ENCODE data around the gene SOWAHA. TPM values are rescaled to one million over a fixed set of nuclear protein-coding genes. Genes with fewer than 3 reads are reported as not detected.

SOWAHA gene
- polyA plus RNA-seq (2012; ENCODE audit: missing spikeins) = 0.32 TPM

DNA sequence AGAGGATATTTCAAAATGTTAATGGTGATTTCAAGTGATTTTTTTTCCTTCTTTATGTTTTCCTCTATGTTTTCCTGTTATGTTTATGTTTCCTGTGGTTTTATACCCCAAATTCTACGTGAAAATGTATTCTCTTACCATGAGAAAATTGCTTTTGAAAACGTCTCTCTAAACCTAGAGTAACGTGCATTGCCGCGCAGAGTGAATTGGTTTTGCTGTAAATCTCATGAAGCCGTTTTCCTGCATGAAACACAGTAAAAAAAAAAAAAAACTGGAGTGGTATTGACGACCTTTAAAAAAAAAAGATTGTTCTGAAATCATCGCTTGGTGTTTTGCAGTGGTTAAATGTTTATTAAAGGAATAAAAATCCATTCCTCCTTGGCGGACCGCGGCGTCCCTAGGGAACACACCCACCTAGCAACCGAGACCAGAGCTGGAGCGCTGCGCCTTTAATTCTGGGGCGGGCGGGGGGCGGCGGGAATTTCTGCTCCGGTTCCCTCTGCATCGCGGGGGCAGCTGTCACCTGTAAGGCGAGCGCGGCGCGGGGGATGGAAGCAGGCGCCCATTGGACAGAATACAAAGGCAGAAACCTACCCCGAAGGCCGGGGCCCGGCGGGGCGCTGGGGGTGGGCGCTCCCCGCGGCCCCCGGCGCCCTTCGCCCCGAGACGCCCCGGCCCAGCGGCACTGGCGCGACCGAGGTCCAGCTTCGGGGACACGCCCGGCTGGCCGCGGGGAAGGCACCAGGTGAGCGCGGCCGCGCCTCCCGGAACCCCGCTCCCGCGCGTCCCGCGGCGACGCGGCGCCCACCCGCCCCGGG is at the start of gene SOWAHA:
Gene SOWAHA (plus strand): TSS at position 522 of the 818 bp plus-strand sequence. CDS start 320 bp downstream, outside the sequence.
- DNase-seq (ENCODE audit: insufficient read length) (no peak), FAIRE-seq (no peak)
- TF ChIP-seq TAF1 (IDR thresholded peaks at IDR 0.05; ENCODE audit: borderline replicate concordance, low read depth, low read length) (no peak), POLR2AphosphoS5 (IDR thresholded peaks at IDR 0.05; ENCODE audit: low read depth, low read length) (no peak), POLR2A (IDR thresholded peaks at IDR 0.05; ENCODE audit: low read depth, low read length) (no peak)

DNA sequence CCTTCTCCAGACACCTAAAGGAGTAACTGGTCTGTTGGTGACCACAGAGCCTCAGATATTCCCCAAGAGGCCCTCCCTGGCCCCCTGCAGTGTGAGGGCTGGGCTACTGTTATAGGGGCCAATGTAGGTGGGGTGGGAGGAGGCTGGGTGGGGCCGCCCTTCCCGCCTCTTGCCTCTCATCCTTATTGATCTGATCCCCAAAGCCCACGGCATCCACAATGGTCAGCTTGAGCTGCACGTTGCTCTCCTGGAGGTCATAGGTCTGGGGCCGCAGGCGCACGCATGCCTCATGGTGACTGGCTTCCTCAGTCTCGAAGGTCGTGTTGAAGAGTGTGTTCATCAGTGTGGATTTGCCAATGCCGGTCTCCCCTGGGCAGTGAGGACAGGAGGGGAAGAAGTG is 49.1 kb upstream of the SOWAHA start:
- TF ChIP-seq POLR2A (IDR thresholded peaks at IDR 0.05; ENCODE audit: low read depth, low read length) (no peak), POLR2AphosphoS5 (IDR thresholded peaks at IDR 0.05; ENCODE audit: low read depth, low read length) (no peak), TAF1 (IDR thresholded peaks at IDR 0.05; ENCODE audit: borderline replicate concordance, low read depth, low read length) (no peak)
- DNase-seq (ENCODE audit: insufficient read length) (no peak), FAIRE-seq (no peak)

DNA sequence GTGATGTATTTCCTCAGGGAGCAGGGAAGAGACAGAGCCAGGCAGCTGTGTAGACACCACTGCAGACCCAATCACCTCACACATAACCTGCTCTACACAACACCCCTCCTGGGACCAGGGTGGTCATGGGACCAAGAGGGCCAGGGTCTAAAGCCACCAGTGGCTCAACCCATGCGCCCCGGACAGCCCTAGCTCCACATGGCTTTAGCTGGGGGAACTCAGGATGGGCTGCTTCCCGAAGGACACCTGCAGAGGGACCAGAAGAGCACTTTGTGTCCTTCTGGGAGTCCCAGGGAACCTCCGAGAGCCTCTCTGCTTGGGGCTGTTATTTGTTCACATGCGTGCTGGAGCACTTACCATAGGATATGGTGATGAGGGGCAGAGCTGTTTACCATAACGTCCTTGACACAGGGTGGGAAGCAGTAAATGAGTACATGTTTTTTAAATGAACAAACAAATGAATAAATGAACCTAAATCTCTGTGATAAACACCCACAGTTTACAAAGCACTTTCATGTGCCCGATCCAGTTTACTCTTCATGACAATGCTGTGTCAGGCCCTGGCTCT is 48.3 kb upstream of the SOWAHA start:
- FAIRE-seq (no peak), DNase-seq (ENCODE audit: insufficient read length) (no peak)
- no peak for TF ChIP-seq POLR2A (IDR thresholded peaks at IDR 0.05; ENCODE audit: low read depth, low read length)
- TF ChIP-seq TAF1 (IDR thresholded peaks at IDR 0.05; ENCODE audit: borderline replicate concordance, low read depth, low read length) = no peak
- TF ChIP-seq POLR2AphosphoS5 (IDR thresholded peaks at IDR 0.05; ENCODE audit: low read depth, low read length) = no peak

DNA sequence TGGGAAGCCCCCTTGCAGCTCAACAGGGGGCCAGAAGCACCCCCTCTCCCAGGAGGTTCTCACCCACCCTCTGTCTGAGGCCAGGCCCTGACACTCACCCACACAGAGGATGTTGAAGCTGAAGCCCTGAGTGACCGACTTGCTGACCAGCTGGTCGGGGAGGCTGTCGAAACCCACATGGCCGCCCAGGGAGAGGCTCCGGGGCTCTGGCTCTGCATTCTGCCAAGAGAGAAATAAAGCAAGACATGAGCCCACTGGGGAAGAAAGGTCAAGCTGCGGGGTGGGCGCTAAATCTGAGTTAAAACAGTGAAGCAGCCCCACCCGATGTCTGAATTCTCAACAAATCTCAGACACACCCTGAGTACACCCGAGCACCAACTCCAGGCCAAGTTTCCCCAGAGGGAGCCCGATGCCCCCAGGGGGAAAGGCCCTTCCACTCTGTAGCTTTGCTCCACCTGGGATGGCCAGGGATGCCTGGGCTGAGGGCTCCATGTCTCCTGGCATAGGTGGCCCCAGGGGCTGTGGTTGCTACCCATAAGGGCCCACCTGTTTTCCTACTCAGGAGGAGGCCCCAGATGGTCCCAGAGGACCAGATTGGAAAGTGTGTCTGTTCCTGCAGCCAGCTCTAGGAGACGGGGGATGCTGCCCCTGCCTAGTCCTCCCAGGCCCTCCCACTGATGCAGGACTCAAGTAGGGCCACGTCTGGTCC is 47.6 kb upstream of the SOWAHA start:
- TF ChIP-seq POLR2AphosphoS5 (IDR thresholded peaks at IDR 0.05; ENCODE audit: low read depth, low read length) = no peak
- TF ChIP-seq POLR2A (IDR thresholded peaks at IDR 0.05; ENCODE audit: low read depth, low read length) = no peak
- no peak for TF ChIP-seq TAF1 (IDR thresholded peaks at IDR 0.05; ENCODE audit: borderline replicate concordance, low read depth, low read length)
- FAIRE-seq = no peak
- DNase-seq (ENCODE audit: insufficient read length) = no peak

DNA sequence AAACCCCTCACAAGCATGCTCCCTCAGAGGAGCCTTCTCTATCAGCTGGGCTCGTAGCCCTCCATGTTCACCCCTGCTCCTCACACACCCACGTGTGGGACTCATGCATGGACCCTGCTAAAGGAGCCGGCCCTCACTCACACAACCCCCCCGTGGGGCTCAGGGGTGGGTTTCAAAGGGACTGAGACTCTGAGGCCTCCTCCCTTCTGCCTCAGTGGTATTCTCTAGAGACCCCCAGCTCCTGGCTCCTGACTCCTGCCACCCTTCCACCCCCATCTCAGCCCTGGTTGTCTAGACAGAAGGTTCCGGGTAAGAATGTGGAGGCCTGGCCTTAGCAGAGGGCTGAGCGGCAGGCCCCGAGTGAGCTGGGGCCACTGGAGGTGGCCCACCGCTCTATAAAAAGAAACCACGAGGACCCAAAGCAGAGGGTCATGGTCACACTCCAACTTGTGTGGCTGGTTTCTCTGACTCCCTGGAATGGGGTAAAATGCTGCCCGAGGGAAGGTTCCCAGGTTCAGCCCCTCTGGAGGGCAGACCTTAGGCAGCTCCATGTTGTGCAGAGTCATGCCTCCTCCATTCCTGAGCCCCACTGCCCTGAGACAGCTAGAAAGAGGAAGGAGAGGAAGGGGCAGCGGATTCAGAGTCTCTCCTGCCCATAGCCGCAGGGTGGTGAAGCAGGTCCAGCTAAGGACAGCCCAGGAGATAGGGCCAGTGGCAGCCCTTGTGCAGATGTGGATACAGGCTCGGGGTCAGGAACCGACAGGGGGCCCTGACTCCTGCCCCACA is 46.9 kb upstream of the SOWAHA start:
- TF ChIP-seq POLR2A (IDR thresholded peaks at IDR 0.05; ENCODE audit: low read depth, low read length) (no peak), POLR2AphosphoS5 (IDR thresholded peaks at IDR 0.05; ENCODE audit: low read depth, low read length) (no peak), TAF1 (IDR thresholded peaks at IDR 0.05; ENCODE audit: borderline replicate concordance, low read depth, low read length) (no peak)
- DNase-seq (ENCODE audit: insufficient read length) (no peak), FAIRE-seq (no peak)

DNA sequence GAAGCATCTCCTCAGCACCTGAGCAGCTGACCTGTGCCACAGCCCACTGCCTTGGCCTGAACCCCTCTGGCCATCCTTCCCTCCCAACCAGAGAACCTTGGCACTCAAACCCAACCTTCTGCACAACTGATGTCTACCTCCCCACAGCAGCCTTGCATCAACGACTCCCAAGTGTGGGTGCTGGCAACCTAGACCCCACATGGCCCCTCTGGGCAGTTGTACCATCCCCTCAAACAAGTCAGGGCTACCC is 46.4 kb upstream of the SOWAHA start:
- no peak for FAIRE-seq
- no peak for DNase-seq (ENCODE audit: insufficient read length)
- no peak for TF ChIP-seq POLR2AphosphoS5 (IDR thresholded peaks at IDR 0.05; ENCODE audit: low read depth, low read length)
- no peak for TF ChIP-seq POLR2A (IDR thresholded peaks at IDR 0.05; ENCODE audit: low read depth, low read length)
- TF ChIP-seq TAF1 (IDR thresholded peaks at IDR 0.05; ENCODE audit: borderline replicate concordance, low read depth, low read length) = no peak

DNA sequence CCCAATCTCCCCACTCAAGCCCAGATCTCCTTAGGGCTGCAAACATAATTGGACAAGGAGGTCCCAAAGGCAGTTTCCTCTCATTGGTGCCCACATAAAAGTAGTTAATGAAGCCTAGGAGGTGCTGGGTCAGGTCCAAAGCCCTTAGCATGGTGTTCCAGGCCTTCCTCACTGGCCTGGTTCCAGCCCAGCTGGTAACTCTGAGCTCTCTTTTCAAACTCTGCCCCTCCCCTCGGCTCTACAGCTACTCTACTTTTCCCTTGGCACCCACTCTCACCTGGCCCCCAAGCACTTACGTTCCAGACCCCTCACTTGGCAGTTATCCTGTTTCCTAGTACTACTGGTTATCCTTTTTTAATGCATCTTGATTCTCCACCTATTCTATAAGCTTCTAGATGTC is 46.0 kb upstream of the SOWAHA start:
- no peak for TF ChIP-seq POLR2A (IDR thresholded peaks at IDR 0.05; ENCODE audit: low read depth, low read length)
- TF ChIP-seq TAF1 (IDR thresholded peaks at IDR 0.05; ENCODE audit: borderline replicate concordance, low read depth, low read length) = no peak
- TF ChIP-seq POLR2AphosphoS5 (IDR thresholded peaks at IDR 0.05; ENCODE audit: low read depth, low read length) = no peak
- no peak for FAIRE-seq
- DNase-seq (ENCODE audit: insufficient read length) = no peak

DNA sequence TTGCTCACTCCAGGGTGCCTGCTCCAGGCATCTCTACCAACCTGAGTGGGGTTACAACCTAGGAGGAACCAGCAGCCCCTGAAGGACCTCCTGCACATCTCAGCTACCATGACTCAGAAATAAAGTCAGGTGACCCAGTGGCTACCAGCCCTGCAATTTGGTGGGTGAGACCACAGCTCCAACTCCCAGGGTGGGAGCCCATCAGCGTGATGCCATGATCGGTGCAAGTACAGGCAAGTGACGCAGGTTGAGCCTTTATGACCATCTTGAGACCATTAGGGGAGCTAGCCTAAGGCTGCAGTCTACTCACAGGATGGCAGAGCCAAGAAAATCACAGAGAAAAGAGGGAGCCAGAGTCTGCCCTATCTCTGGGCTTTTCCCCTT is 44.6 kb upstream of the SOWAHA start:
- no peak for DNase-seq (ENCODE audit: insufficient read length)
- no peak for FAIRE-seq
- TF ChIP-seq TAF1 (IDR thresholded peaks at IDR 0.05; ENCODE audit: borderline replicate concordance, low read depth, low read length) (no peak), POLR2AphosphoS5 (IDR thresholded peaks at IDR 0.05; ENCODE audit: low read depth, low read length) (no peak), POLR2A (IDR thresholded peaks at IDR 0.05; ENCODE audit: low read depth, low read length) (no peak)

DNA sequence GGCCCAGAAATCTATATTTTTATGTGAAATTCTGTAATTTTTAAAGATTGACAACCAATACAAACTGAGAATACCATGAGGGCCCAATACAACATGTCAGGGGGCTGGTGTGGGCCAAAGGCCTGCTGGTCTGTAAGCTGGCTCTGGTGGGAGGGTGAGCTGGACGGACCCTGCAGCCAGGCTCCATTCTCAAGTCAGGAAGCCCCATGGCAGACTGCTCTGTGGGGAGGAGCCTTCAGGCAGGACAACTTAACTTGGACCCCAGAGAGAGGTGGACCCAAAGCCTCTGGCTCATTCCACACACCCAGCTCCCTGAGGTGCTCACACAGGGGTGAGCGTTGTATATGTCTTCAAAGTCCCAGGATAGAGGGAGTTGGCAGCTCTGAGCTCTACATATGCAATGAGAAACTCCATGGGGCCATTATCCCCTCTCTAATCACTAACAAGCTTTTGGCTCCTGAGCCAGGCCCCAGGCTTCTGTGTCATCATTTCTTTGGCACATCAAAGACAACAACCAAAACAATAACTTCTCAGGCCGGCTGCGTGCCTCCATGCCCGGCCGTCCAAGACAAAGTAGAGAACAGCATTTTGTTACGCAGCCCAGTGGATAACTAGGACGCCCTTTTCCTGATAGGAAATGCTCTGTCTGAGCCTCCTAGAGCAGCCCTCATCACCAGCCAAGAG is 42.5 kb upstream of the SOWAHA start:
- TF ChIP-seq POLR2A (IDR thresholded peaks at IDR 0.05; ENCODE audit: low read depth, low read length) (no peak), POLR2AphosphoS5 (IDR thresholded peaks at IDR 0.05; ENCODE audit: low read depth, low read length) (no peak), TAF1 (IDR thresholded peaks at IDR 0.05; ENCODE audit: borderline replicate concordance, low read depth, low read length) (no peak)
- FAIRE-seq (no peak), DNase-seq (ENCODE audit: insufficient read length) (no peak)

DNA sequence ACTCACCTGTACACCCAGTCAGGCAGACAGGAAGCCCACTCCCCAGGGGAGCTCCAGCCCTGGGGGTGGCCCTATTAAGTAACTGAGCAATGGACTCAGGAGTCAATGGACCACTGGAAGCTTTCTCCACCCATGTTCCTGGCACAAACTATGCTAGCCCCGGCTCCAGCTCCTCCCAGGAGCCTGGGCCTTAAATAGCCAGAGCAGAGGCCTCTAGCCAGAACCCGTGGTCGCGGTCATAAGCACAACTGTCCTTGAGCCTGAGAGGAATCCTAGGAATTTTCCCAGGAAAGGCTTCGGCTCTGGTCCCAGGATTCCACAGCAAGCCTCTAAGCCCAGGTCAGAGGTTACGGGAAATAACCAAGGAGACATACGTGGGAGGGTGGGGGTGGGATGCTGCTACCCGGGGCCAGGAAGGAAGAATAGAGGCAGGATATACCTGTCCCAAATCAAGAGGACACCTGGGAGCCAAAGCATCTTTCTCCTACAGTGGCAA is 41.6 kb upstream of the SOWAHA start:
- DNase-seq (ENCODE audit: insufficient read length) (no peak), FAIRE-seq (no peak)
- TF ChIP-seq POLR2AphosphoS5 (IDR thresholded peaks at IDR 0.05; ENCODE audit: low read depth, low read length) (no peak), TAF1 (IDR thresholded peaks at IDR 0.05; ENCODE audit: borderline replicate concordance, low read depth, low read length) (no peak), POLR2A (IDR thresholded peaks at IDR 0.05; ENCODE audit: low read depth, low read length) (no peak)
